ENCODE measurements around the gene LARGE1.

Gene LARGE1

DNA sequence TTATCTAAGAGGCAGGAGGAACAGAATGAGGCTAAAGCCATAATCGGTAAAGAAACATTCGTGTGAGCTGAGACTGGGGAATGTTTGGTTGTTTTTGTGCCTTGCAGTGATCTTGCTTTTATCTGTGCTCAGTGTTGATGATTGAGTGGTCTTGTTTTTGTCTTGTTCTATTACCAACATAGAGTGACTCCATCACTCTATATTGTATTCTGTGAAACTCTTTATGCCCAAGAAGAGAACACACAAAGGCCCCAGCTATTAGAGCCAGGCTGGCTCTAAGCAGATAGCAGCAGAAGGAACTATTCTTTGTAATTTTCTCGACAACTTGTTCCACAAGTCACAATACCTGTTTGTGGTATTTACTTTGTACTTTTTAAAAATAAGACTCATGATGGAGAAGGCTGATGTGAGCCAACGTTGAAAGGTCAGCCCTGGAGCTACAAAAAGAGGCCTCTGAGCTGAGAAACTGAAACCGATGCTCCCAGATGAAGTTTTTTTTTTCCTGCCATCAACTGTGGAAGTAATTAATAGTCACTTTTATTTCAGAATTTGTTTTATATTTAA lies 68.4 kb downstream of the LARGE1 start:
- no peak for DNase-seq (ENCODE audit: insufficient read length, low spot score)
- TF ChIP-seq POLR2A (IDR thresholded peaks at IDR 0.05; ENCODE audit: low read depth, low read length) (no peak), TAF1 (IDR thresholded peaks at IDR 0.05; ENCODE audit: low read depth, low read length) (no peak)
- FAIRE-seq: peak; percentile 48

DNA sequence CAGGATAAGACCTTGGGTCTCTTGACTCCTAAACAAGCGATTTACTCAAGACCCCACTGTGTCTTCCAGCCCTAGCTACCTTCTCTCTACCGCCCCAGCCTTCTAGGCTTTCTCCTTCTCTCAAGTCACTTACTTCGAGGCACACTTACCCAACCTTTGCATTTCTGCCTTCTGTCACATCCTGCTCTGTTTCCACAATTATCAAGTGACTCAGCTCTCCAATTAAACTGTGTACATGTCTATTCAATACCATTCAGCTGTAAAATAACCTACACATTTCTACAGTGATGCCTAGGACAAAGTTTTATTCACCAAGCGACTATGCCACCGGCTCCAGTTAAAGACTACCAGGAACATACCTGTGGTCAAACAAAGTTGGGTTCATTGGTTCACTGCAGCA lies 69.0 kb downstream of the LARGE1 start:
- no peak for DNase-seq (ENCODE audit: insufficient read length, low spot score)
- TF ChIP-seq TAF1 (IDR thresholded peaks at IDR 0.05; ENCODE audit: low read depth, low read length): no peak
- TF ChIP-seq POU2F2 (IDR thresholded peaks at IDR 0.05; ENCODE audit: low read depth, low read length): no peak
- no peak for TF ChIP-seq SPI1 (IDR thresholded peaks at IDR 0.05; ENCODE audit: low read depth, low read length)
- TF ChIP-seq POLR2AphosphoS5 (IDR thresholded peaks at IDR 0.05; ENCODE audit: low read depth, low read length): no peak
- no peak for TF ChIP-seq POLR2A (IDR thresholded peaks at IDR 0.05; ENCODE audit: low read depth, low read length)
- TF ChIP-seq PAX5 (IDR thresholded peaks at IDR 0.05; ENCODE audit: insufficient read depth, low read length, severe bottlenecking): no peak
- no peak for FAIRE-seq

DNA sequence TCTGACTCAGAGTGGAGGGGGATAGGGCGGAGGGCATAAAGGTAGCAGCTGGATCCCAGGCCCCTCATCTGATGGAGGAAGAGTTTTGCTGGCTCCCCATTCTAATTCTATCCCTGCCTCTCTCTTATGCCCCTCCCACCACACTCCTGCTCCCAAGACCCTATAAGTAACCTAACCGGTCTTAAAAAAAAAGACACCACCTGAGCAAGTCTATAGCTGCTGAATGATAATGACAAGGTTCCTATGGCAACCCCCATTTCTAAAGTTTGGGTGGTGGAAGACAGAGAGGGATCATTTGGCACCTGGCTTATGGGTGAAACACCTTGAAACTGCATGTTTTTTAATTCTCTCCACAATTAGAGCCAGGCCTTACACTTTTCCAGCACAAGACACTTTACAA lies 69.6 kb downstream of the LARGE1 start:
- TF ChIP-seq POU2F2 (IDR thresholded peaks at IDR 0.05; ENCODE audit: low read depth, low read length): no peak
- no peak for TF ChIP-seq POLR2A (IDR thresholded peaks at IDR 0.05; ENCODE audit: low read depth, low read length)
- no peak for TF ChIP-seq POLR2AphosphoS5 (IDR thresholded peaks at IDR 0.05; ENCODE audit: low read depth, low read length)
- no peak for TF ChIP-seq SPI1 (IDR thresholded peaks at IDR 0.05; ENCODE audit: low read depth, low read length)
- no peak for TF ChIP-seq TAF1 (IDR thresholded peaks at IDR 0.05; ENCODE audit: low read depth, low read length)
- DNase-seq (ENCODE audit: insufficient read length, low spot score) (no peak), FAIRE-seq (no peak)

DNA sequence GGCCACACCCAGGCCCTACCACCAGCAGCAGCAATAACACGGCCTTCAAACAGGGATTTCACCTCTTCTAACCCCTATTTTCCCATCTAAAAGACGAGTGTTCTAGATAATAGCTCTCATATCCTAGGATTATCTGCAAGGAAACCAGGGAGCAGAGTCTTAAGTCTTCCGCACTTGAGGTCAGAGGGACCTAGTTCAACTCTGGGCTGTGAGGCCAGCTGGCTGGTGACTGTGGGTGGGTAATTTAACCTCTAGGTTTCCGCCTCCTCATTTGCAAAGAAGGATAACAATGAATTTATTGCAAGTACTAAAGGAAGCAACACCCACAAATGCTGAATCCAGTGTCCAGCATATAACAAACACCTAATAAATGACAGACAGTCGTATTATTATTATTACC lies 70.1 kb downstream of the LARGE1 start:
- FAIRE-seq (no peak), DNase-seq (ENCODE audit: insufficient read length, low spot score) (no peak)
- no peak for TF ChIP-seq SPI1 (IDR thresholded peaks at IDR 0.05; ENCODE audit: low read depth, low read length)
- TF ChIP-seq POLR2AphosphoS5 (IDR thresholded peaks at IDR 0.05; ENCODE audit: low read depth, low read length): no peak
- TF ChIP-seq TAF1 (IDR thresholded peaks at IDR 0.05; ENCODE audit: low read depth, low read length): no peak
- TF ChIP-seq PAX5 (IDR thresholded peaks at IDR 0.05; ENCODE audit: insufficient read depth, low read length, severe bottlenecking): no peak
- TF ChIP-seq POU2F2 (IDR thresholded peaks at IDR 0.05; ENCODE audit: low read depth, low read length): no peak
- no peak for TF ChIP-seq POLR2A (IDR thresholded peaks at IDR 0.05; ENCODE audit: low read depth, low read length)

DNA sequence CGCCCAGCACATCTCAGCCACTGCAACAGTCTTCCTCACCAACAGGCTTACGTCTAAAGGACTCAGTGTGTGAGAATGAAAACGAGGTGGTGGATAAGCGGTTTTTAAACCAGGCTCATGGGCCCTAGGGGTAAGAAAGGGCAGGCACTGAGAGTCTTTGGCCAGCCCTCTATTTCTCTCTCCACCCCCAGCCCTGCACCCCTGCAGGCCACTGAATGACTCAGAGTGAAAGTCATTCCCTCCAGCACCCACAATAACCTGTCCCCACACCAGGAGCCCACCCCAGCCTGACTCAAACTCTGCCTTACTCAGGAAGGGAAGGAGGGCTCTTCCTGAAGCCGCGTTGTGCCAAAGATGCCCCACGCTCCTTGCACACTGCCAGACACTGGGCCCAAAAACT lies 72.0 kb downstream of the LARGE1 start:
- FAIRE-seq: no peak

DNA sequence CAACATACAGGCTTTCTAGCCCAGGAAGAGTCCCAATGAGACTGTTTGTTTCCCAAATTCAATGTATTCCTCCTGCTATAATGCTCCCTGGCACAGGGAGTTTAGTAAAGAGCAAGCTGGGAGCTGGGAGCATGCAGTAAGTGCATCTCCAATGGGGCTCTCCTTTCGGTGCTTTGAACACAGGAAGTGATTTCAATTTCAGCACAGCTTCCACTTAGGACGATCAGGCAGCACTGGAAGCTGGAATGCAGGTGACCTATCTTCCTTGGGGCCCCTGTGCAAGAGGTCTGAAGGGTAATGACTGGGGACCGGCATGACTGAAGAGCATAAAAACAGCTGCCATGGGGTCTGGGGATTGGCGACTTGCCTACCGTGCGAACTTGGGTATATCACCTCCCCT lies 76.0 kb downstream of the LARGE1 start:
- TF ChIP-seq POU2F2 (IDR thresholded peaks at IDR 0.05; ENCODE audit: low read depth, low read length): no peak
- DNase-seq (ENCODE audit: insufficient read length, low spot score): no peak
- FAIRE-seq: no peak

More for the DNA sequence above, 72.0 kb downstream of the LARGE1 start:
- TF ChIP-seq POLR2A (IDR thresholded peaks at IDR 0.05; ENCODE audit: low read depth, low read length): no peak
- no peak for TF ChIP-seq PAX5 (IDR thresholded peaks at IDR 0.05; ENCODE audit: insufficient read depth, low read length, severe bottlenecking)
- no peak for TF ChIP-seq POLR2AphosphoS5 (IDR thresholded peaks at IDR 0.05; ENCODE audit: low read depth, low read length)
- no peak for TF ChIP-seq SPI1 (IDR thresholded peaks at IDR 0.05; ENCODE audit: low read depth, low read length)
- no peak for TF ChIP-seq TAF1 (IDR thresholded peaks at IDR 0.05; ENCODE audit: low read depth, low read length)
- TF ChIP-seq POU2F2 (IDR thresholded peaks at IDR 0.05; ENCODE audit: low read depth, low read length): no peak
- no peak for DNase-seq (ENCODE audit: insufficient read length, low spot score)

DNA sequence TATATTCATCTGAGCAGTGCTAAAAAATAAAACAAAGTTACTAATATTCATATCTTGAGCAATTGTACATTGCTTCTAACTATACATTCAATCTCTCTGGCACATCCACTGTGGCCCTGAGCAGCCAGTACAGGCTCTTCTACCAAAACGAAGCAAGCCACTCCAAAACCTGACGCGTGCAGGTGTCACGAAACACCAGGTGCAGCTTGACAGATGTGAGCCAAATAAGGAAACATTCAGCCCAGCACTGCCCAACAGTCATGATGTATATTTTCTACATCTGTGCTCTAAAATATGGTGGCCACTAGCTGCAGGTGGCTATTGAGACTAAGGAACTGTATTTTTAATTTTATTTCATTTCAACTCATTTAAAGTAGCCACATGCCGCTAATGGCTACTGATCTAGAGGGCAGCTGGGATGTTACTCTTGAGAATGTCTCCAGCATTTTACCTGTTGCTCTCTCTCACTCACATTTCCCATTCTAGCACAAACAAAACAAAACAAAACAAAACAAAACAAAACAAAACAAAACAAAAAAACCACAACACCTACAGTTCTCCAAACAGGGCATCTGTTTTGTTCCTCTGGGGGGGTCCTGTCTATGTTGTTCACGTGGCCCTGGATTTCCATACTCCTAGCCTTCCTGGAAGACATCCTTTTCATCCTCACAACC lies 77.7 kb downstream of the LARGE1 start:
- FAIRE-seq (no peak), DNase-seq (ENCODE audit: insufficient read length, low spot score) (no peak)
- no peak for TF ChIP-seq SPI1 (IDR thresholded peaks at IDR 0.05; ENCODE audit: low read depth, low read length)
- no peak for TF ChIP-seq PAX5 (IDR thresholded peaks at IDR 0.05; ENCODE audit: insufficient read depth, low read length, severe bottlenecking)
- no peak for TF ChIP-seq POLR2A (IDR thresholded peaks at IDR 0.05; ENCODE audit: low read depth, low read length)
- TF ChIP-seq POU2F2 (IDR thresholded peaks at IDR 0.05; ENCODE audit: low read depth, low read length): no peak
- no peak for TF ChIP-seq TAF1 (IDR thresholded peaks at IDR 0.05; ENCODE audit: low read depth, low read length)
- no peak for TF ChIP-seq POLR2AphosphoS5 (IDR thresholded peaks at IDR 0.05; ENCODE audit: low read depth, low read length)

DNA sequence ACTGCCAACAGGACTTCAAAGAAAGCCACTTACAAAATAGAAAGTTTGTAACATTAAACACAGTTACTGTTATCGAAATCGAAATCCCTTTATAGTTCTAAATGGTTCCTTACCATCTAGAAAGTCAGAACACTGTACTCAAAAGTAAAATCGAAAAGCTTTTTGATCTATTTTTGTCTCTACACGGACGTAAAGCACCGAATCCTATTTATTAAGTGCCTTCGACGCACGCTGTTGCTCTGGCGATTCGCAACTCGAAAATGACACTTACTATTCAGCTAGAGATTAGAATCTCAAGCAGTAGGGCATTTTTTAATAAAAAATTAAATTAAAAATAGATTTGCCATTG lies 78.3 kb downstream of the LARGE1 start:
- DNase-seq (ENCODE audit: insufficient read length, low spot score) (no peak), FAIRE-seq (no peak)
- TF ChIP-seq POU2F2 (IDR thresholded peaks at IDR 0.05; ENCODE audit: low read depth, low read length) (no peak), POLR2A (IDR thresholded peaks at IDR 0.05; ENCODE audit: low read depth, low read length) (no peak), PAX5 (IDR thresholded peaks at IDR 0.05; ENCODE audit: insufficient read depth, low read length, severe bottlenecking) (no peak), POLR2AphosphoS5 (IDR thresholded peaks at IDR 0.05; ENCODE audit: low read depth, low read length) (no peak)

DNA sequence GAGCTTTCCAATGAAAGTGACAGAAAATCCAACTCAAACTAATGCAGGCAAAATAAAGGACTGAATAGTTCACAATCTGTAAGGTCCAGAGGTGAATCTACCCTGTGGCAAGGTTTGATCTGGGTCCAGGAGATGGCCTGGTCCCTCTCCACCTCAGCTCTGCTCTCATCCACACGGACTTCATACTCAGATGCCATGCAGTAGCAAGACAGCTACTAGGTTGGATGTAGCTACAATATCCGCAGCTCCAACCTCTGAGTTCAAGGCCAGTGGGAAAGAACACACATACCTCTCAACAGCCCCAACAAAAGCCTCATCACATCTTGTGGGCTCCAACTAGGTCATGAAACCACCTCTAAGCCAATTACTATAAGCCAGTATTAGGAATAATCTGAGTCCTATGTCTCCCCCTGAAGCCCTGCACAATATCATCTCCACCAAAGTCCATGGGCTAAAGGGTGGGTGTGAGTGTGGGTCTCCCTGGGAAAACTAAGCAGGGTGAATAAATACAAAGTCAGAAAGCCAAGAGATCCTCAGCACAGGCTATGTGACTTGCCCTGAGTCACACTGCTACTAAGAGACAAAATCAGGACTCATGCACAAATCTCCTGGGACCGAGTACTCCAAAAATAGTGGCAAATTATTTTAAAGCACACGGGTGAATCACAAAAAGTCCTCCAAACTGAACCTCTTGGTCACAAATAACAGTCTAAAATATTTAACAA lies 78.8 kb downstream of the LARGE1 start:
- FAIRE-seq (no peak), DNase-seq (ENCODE audit: insufficient read length, low spot score) (no peak)

DNA sequence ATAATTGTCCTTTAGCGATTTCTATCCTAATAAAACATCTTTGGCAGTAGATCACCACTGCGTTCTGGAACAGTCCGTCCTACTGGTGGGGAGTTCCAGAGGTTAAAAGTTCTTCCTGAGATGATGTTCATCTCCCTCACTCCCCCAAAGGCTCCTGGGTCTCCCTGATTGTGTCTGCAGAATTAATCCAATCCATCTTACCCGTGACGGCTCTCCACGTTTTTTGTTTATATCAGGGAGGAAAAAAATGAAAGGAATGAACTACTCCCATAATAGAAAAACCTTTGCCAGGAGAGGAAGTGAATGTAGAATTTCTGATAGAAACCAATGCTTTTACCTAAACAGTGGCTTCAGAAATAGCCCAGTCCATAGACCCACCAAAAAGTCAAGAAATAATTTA lies 81.6 kb downstream of the LARGE1 start:
- TF ChIP-seq POLR2AphosphoS5 (IDR thresholded peaks at IDR 0.05; ENCODE audit: low read depth, low read length): no peak
- TF ChIP-seq POU2F2 (IDR thresholded peaks at IDR 0.05; ENCODE audit: low read depth, low read length): no peak
- TF ChIP-seq SPI1 (IDR thresholded peaks at IDR 0.05; ENCODE audit: low read depth, low read length): no peak
- TF ChIP-seq POLR2A (IDR thresholded peaks at IDR 0.05; ENCODE audit: low read depth, low read length): no peak
- TF ChIP-seq TAF1 (IDR thresholded peaks at IDR 0.05; ENCODE audit: low read depth, low read length): no peak
- no peak for TF ChIP-seq PAX5 (IDR thresholded peaks at IDR 0.05; ENCODE audit: insufficient read depth, low read length, severe bottlenecking)
- DNase-seq (ENCODE audit: insufficient read length, low spot score) (no peak), FAIRE-seq (no peak)

More for the DNA sequence above, 78.8 kb downstream of the LARGE1 start:
- TF ChIP-seq POLR2AphosphoS5 (IDR thresholded peaks at IDR 0.05; ENCODE audit: low read depth, low read length) (no peak), PAX5 (IDR thresholded peaks at IDR 0.05; ENCODE audit: insufficient read depth, low read length, severe bottlenecking) (no peak), POLR2A (IDR thresholded peaks at IDR 0.05; ENCODE audit: low read depth, low read length) (no peak)
